ENCODE results near the gene OSBPL3.

OSBPL3 gene

DNA sequence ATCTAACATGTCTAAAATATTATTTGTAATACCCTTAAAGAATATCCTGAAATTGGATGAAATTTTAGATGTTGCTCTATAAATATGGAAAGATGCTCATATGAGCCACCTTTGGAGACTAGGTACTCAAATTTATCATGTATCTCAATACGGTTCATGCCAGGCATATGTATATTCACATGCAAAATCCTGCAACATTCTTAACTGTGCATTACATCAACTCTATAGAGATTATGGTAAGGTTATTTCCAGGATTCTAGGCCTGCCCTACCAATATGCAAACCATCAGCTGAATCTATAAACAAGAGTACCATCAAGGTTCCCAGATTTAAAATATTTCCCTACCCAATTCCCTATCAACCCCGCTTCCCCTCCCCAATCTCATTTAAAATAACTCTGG is 27.5 kb downstream of the OSBPL3 start:
- no peak for DNase-seq

- DNase-seq: no peak
Measured at GRCh38 chr7:24951441-24951980, 28.5 kb downstream of the OSBPL3 start.

GRCh38 chr7:24949884-24950283 is 30.1 kb downstream of the OSBPL3 start:
- no peak for DNase-seq

- DNase-seq: no peak
Measured at GRCh38 chr7:24948739-24949138, 31.2 kb downstream of the OSBPL3 start.

DNA sequence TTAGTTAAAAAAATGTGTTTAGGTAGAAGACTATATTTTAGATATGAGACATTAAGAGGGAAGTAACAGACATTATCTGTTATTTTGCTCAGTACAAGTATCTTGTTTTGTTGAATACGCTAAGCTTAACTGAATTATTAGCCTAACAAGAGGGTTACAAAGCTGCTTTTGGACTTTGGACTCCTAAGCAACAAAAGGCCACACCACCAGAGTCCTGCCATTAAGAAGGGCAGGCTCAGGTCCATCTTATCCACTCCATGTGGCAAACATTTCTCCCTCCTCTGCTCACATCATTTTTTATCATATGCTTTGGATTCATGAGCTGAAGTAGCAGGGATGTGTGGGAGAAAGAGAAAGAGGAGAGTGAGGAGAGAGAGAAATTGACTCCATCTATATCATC is 33.5 kb downstream of the OSBPL3 start:
- DNase-seq: no peak

GRCh38 chr7:24945899-24946298 is 34.1 kb downstream of the OSBPL3 start:
- DNase-seq: no peak

DNA sequence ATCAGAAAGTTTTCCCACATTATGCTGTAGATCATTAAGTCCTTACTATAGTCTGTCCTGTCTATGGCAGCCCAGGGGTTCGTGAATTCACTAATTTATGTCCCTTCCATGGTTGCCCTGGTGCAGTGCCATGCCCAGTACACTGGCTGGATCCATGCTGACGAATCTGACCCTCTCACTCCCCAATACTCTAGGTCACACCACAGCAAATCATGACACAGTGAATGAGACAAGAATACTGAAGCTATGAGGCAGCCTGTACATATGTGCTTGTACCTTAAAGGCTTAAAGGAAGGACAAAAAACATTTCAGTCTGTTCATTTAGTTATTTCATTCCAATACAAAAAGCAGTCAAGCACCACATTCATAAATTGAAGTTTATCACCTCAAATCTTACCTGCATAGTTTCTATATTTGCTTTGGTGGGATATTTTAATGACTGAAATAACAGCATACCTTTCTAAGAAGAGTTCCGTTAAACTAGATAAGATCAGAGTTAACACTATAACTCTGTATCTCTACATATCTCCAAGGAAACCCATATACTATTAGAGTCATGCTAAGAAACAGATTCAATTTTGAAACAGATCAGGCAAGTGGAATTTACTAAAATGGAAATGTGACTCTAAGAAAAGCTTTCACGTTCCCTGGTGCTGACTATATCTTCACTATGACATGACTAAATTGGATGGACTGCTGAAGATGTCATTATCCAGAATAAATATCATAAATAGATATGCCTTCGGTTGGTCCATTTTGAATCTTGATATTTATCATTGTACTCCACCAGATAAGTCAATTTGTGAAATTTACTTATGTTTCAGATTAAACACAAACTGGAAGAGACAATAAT is 36.7 kb downstream of the OSBPL3 start:
- no peak for DNase-seq

- DNase-seq: no peak
Measured at GRCh38 chr7:24942226-24942625, 37.8 kb downstream of the OSBPL3 start.

DNA sequence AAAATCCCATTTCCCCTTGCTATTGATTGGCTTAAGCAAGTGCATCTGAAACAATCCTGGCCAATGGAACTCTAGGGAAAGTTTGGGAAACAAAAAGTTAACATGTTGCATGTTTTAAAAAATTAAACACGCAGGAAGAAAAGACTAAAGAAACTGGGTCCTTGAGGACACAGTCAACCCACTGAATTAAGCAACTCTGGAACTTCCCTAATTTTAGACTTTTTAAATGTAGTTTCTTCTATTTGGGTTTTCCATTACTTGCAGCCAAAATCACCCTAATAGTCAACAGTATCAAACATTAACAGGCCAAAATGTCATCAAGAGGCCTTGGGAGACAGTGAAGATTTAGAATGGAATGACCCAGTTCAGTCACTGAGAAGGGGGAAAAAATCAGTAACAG is 40.6 kb downstream of the OSBPL3 start:
- DNase-seq: no peak

DNA sequence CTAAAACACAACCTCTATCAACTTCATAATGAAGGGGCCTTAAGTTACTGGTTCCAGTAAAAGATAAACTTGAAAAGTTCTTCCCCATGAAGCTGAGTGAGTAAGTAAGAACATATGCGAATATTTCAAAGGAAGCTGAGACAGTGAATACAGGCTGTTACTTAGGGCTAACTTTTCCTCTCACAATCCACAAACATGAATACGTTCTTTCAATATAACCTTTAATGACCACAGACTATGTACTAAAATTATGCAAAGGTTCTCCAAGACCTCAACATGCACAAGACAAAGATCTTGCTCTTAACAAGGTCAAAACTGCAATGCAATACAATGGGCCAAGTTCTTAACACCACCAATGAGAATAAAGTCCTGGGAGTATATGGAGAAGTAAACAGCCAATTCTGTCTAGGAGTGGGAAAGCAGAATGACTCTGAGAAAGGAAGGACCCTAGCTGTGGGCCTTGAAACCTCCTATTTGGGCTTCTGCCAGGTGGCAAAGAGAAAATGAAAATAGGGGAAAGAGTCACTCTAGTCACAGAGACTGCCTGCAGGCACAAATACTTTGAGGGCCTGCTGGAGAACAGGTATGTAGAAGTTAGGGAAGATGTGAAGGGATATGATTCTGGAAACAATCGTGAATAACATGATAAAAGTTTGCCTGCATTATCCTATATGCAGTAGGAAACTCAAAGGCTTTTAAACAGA is 43.7 kb downstream of the OSBPL3 start:
- DNase-seq: no peak

- DNase-seq: no peak
Measured at GRCh38 chr7:24933298-24933697, 46.7 kb downstream of the OSBPL3 start.

- DNase-seq: no peak
Measured at GRCh38 chr7:24932815-24933214, 47.2 kb downstream of the OSBPL3 start.

- DNase-seq: no peak
Measured at GRCh38 chr7:24932389-24932788, 47.6 kb downstream of the OSBPL3 start.

- no peak for DNase-seq
Measured at GRCh38 chr7:24931844-24932243, 48.1 kb downstream of the OSBPL3 start.

GRCh38 chr7:24930856-24931255 is 49.1 kb downstream of the OSBPL3 start:
- DNase-seq: no peak

GRCh38 chr7:24926623-24927524 is 53.1 kb downstream of the OSBPL3 start:
- no peak for DNase-seq

GRCh38 chr7:24924375-24924774 is 55.6 kb downstream of the OSBPL3 start:
- DNase-seq: no peak

DNA sequence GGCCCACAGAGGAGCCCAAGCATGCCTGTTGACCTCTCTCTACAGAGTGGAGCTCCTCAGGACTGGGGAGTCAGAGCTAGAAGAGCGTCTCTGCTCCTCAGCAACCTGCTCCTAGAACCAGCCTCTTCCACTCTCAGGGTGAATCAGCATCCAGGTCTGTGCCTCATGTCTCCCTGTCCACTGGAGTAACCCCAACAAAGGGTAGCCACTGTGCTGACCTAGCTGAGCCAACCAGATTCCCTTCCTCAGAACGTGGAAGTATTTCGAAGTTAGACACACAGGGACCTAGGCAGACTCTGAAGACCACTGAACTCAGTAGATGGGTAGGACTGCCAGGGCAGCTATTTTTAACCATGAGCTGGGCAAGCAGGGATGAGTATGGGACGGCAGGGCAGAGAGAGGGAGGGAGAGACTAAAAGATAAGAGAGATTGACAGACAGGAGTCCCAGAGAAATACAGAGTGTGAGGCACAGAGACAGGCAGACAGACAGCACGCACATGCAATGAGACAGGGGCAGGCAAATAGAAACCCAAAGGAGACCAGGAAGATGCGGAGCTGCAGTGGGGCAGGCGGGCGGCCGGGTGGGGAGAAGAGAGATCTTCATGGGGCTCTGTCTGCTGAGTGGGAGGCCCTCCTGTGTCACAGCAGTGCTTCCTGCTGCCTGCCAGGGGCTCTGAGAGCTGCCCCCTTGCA is 56.7 kb downstream of the OSBPL3 start:
- DNase-seq: no peak

- no peak for DNase-seq
Measured at GRCh38 chr7:24922099-24922773, 57.7 kb downstream of the OSBPL3 start.

GRCh38 chr7:24921362-24921679 is 58.7 kb downstream of the OSBPL3 start:
- DNase-seq: no peak

DNA sequence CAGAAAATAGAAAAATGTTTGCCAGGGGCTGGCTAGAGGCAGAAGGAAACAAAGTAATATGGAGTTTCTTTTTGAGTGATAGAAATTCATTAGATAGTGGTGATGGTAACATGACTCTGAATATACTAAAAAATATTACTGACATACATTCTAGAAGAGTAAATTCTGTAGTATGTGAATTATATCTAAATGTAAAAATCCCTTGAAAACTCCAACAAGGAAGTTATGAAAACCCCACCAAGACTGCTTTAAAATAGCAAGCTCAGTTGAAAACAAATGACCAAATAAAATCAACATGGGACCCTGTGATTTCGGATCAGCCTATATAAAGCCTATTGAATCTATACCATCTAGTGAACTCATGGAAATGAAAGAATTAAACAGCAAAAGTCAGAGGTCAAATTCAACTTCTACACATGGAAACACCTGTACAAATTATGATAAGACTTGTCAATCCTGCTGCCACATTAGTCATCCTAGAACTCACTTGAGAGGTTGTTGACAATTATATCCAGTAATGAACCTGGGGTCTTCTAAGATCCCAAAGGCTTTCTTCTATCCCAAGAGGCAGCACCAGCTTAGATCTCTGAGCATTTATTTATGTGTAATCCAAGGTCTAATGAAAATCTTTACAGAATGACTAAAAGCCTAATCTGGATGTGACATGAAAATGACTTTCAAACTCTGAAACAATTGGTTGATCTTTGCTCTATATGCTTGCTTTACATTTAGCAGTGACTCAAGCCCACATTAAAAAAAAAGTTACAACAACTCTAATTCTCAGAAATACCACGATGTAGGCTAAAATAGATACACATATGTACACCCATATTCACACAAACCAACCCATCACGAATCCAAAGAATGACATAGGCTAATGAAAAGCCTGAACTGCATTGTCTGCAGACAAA is 59.3 kb downstream of the OSBPL3 start:
- no peak for DNase-seq

Measured in NCI-H748 treated with DMSO at 0.1 percent for 48 hours (cell line).